GM06990 (cell line): ENCODE data around the gene FBXW2.

Experiments
- DNase-seq: peaks from one replicate; pipeline ENCODE4 v3.0.0-alpha.2; 2011; ENCODE audit not compliant: insufficient read length; ENCODE audit errors: extremely low read depth
- H3K27me3 ChIP-seq: replicated peaks from 2 replicates; pipeline ENCODE4 v1.6.0; 2011; ENCODE audit warnings: low read length; ENCODE audit not compliant: control insufficient read depth, insufficient read depth
- H3K36me3 ChIP-seq: 2 replicates; pipeline ENCODE4 v1.5.1; 2011; ENCODE audit warnings: low read length; ENCODE audit not compliant: control insufficient read depth, insufficient read depth
- H3K4me3 ChIP-seq: replicated peaks from 2 replicates; pipeline ENCODE4 v1.5.1; 2011; ENCODE audit warnings: low read depth, mild to moderate bottlenecking, control low read depth, low read length
- TF ChIP-seq, protein P1 (sequence below): IDR thresholded peaks from 2 replicates; pipeline ENCODE4 v1.5.1; 2011; ENCODE audit warnings: low read length, control low read depth, mild to moderate bottlenecking, inconsistent platforms; ENCODE audit not compliant: insufficient read depth, poor library complexity, severe bottlenecking

The FBXW2 gene

DNA sequence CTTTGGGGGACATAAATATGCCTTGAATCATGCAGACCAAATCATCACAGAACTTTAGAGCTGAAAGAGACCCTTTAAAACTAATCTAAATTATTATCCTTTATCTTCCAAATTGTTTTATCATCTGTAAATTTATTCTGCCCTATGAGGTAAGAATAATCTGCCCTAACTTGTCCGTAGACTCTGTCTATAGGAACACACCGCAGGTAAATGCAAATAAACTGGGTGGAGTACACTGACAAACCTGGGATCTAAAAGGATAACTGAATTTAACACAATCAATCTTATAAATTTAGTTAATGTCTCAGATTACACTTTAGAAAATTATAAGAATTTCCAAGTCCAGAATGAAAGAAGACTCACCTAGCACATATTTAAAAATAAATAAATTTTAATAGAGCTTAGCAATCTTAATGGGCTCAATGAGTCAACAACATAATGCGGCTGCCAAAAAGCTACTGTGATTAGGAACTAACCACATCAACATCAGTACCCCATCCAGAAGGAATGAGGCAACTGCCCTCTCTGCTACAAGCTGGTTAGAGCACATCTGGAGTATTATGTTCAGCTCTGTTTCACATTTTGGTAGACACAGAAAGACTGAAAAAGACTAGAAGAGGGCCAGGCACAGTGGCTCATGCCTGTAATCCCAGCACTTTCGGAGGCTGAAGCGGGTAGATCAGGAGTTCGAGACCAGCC, 84.5 kb downstream of the FBXW2 start:
- Histone ChIP-seq H3K4me3 (no peak overlapping the region), H3K27me3 (no peaks in the 10 kb centered on the region), H3K36me3 (no peaks in the 10 kb centered on the region)
- no peak for DNase-seq
- TF ChIP-seq, protein P1, sequence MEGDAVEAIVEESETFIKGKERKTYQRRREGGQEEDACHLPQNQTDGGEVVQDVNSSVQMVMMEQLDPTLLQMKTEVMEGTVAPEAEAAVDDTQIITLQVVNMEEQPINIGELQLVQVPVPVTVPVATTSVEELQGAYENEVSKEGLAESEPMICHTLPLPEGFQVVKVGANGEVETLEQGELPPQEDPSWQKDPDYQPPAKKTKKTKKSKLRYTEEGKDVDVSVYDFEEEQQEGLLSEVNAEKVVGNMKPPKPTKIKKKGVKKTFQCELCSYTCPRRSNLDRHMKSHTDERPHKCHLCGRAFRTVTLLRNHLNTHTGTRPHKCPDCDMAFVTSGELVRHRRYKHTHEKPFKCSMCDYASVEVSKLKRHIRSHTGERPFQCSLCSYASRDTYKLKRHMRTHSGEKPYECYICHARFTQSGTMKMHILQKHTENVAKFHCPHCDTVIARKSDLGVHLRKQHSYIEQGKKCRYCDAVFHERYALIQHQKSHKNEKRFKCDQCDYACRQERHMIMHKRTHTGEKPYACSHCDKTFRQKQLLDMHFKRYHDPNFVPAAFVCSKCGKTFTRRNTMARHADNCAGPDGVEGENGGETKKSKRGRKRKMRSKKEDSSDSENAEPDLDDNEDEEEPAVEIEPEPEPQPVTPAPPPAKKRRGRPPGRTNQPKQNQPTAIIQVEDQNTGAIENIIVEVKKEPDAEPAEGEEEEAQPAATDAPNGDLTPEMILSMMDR = no peak

DNA sequence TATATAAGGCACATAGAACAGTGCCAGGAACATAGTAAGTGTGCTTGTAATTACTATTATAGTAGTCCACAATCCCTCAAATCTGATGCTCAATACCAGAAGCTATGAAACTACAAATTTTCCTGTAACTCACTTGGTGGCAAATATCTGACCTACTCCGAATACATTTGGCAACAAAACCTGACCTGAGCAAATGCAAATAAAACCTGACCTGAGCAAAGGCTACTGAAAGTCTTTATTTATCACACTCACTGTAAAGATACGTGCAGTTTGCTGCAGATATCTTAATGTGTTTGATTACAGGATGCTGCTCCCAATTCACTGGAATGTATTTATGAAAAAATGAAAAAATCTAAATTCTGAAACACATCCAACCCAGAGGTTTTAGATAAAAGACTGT, 86.0 kb downstream of the FBXW2 start:
- Histone ChIP-seq H3K27me3 (no peaks in the 10 kb centered on the region), H3K36me3 (no peaks in the 10 kb centered on the region), H3K4me3 (no peak overlapping the region)
- DNase-seq = no peak
- TF ChIP-seq, protein P1 = no peak
